DMS79 treated with DMSO at 0.1 percent for 48 hours (cell line): ENCODE measurements around the gene ACSL1.

Source experiments
- DNase-seq: peaks from one replicate; lab custom pipeline; 2025; lab: John Stamatoyannopoulos, UW

The ACSL1 gene, protein sequence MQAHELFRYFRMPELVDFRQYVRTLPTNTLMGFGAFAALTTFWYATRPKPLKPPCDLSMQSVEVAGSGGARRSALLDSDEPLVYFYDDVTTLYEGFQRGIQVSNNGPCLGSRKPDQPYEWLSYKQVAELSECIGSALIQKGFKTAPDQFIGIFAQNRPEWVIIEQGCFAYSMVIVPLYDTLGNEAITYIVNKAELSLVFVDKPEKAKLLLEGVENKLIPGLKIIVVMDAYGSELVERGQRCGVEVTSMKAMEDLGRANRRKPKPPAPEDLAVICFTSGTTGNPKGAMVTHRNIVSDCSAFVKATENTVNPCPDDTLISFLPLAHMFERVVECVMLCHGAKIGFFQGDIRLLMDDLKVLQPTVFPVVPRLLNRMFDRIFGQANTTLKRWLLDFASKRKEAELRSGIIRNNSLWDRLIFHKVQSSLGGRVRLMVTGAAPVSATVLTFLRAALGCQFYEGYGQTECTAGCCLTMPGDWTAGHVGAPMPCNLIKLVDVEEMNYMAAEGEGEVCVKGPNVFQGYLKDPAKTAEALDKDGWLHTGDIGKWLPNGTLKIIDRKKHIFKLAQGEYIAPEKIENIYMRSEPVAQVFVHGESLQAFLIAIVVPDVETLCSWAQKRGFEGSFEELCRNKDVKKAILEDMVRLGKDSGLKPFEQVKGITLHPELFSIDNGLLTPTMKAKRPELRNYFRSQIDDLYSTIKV

DNA sequence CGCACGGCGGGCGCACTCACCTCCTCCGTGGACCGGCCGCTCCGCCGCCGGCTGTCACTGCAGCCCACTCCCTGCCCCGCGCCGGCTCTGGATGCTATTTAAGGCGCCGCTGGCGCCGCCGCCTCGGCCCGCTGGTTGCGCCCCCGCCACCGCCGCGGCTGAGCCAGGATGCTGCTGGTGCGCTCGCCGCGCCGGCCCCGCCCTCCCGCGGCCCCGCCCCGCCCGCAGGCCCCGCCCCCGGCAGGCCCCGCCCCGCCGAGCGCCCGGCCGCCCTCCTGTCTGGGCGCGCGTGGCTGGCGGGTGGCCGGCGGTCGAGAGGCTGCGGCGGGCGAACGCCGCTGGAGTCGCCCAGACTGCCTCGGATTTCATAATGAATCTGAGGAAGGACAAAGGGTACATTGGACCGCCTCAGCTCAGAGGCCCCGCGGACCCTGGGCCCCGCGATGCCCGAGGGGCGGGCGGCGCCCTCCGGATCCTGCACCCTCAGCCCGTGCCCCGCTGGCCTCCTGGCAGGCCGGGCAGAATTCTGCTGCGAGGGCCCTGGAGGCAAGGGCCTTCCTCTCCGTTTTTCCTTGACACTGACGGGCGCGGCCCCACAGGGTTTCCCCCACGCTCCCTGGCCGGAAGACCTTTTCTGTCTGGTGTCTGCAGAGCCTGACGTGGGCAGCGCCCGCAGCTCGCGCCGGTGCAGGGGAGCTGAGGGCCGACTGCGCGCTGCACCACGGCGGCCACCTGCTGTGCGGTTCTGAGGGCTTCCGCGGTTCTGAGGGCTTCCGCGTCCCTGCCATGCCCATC, at the start of gene ACSL1:
Gene ACSL1, minus strand, starts transcription at position 73 of the 795 bp plus-strand sequence. CDS start 22,454 bp downstream, outside the sequence.
- DNase-seq: peak; percentile 13

DNA sequence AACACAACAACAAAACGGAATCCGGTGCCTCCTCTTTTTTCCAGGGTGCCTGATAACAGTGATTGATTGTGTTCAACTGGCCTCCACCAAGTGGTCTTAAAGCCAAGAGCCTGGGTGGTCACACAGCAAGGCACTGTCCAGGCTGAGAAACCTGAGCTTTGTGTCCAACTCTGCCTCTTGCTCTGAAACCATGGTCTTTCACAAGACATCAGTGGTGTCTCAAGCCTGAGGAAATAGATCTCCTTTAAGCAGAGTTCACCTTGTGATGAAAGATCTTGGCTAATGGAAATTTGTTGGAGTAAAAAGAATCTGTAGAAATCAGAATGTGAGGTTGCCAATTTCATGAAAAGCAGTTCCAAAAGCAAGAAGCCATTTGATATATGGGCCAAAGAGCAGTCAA, 47.3 kb upstream of the ACSL1 start:
- no peak for DNase-seq

DNA sequence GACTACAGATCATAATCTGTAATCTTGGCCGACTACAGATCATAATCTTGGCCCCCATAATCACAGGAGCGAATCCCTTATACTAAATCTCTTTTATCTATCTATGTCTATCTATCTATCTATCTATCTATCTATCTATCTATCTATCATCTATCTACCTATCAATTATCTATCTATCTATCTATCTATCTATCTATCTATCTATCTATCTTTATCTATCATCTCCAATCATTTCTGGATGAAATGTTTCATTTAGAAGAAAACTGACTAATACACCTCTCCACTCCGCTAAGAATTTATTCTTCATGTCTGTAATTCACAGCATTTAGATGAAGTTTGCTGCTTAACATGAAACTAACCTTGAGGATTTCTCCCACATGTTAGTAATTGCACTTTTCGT, 45.0 kb upstream of the ACSL1 start:
- DNase-seq: no peak

DNA sequence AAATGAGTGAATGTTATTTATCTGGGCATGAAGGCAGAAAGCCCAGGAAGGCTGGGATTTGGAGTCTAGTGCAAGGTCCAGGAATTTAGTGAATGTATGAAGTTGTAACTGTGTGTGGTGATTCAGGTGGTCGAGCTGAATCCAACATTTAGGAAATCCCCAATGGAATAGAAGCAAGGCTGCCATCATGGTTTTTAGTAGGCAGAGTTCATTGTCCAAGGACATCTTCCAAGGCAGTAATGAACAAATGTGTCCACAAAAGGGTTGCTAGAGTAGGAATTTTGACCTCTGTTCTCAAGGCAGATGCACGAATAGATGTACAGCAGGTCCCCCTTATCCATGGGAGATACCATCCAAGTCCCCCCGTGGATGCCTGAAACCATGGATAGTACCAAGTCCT, 42.9 kb upstream of the ACSL1 start:
- DNase-seq: no peak

DNA sequence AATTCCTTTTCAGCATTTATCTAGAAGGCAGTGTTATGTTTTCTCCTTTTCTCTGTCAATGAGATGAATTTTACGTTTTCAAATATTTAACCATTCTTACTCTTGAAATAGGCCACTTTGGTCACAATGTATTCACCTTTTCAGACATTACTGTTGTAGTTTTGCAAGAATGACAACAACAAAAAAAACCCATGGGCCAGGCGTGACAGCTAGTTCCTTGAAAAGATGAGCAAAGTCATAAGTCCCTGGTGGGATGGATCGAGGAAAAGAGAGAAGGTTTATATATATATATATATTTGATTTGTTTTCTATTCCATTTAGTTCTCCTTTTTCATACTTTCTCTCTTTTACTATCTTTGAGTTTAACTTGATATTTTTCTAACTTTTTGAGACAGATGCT, 38.1 kb upstream of the ACSL1 start:
- DNase-seq: no peak

DNA sequence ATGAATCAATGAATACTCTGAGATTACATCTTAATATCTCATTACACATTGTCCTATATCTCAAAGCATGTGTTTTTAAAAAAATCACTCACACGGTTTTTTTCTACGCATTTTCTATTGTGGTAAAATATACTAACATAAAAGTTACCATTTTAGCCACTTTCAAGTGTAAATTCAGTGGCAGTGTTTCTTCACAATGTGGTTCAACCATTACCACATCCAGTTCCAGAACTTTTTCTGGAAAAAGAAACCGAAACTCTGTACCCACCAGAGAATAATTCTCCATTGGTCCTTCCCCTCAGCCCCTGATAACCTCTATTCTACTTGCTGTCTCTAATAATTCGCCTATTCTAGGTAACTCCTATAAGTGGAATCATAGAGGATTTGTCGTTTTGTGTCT, 35.3 kb upstream of the ACSL1 start:
- no peak for DNase-seq

DNA sequence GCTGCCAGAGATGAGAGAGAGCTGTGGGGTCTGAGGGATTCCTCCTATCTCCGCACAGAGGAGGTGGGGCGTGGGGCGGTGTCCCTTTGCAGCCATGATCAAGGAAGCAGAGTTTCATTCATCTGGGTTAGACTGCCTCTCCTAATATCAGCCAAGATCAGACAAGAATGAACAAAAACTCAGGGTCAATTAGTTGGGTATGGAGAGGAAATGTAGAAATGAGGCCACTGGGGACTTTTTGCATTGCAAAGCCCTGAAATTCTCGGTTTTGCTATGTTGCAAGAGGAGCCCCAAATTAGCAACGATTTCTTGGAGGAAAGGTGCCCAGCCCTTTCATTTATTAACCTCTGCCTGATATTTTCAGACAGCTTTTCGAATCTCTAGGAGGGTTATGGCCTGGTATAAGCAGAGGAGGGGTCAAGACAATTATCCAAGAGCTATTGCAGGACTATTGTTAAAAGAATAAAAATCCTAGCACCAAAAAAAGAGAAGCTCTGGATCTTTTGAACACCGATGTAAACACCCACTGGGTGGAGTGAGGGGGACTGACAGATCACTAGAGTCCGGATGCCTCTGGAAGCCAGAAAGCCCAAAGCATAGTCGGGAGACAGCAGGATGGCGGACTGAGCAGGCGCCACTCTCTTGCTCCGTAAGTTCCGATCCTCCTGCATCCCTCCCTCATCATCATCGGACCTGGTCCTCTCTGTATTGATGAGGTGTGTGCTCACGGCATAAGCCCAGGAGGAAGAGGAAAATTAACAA, 34.4 kb upstream of the ACSL1 start:
- no peak for DNase-seq

DNA sequence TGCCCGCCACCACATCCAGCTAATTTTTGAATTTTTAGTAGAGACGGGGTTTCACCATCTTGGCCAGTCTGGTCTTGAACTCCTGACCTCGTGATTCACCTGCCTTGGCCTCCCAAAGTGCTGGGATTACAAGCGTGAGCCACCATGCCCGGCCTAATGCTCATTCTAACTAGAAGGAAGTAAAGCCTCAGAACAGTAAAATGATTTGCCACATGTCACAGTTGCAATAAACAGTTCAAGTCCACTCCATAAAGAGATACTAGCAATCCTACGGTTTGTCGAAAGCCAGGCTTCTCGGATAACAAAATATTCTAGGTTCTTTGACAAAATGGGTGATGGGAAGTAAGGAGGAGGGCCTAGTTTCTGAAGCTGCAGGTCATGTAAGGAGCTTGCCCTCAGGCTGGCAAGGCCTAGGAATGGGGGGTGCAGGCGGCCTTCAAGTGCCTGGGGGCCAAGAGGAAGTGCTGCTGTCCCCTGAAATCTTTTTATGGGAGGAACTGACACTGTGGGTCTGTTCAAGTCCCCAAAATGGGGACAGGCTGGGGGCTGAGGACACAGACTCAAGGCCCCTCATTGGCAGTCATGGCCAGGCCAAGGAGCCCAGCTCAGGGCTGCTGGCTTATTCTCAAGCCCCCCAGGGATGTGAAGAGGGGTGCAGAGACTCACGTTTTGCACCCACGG, 31.8 kb upstream of the ACSL1 start:
- no peak for DNase-seq

DNA sequence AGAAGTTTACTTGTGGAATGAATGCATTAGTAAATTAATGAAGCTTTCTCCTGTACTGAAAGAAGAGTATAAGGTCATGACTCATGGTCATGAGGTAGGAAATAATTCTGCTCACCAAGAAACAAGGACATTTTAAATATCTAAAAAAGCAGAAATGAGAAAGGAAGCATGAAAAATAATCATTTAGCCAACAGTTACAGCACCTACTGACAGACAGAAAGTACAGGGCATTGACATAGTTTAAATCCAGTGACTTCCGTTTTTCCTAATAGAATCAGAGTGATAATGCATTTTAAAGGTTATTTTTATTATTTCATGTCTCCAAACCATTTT, 30.5 kb upstream of the ACSL1 start:
- DNase-seq: no peak

DNA sequence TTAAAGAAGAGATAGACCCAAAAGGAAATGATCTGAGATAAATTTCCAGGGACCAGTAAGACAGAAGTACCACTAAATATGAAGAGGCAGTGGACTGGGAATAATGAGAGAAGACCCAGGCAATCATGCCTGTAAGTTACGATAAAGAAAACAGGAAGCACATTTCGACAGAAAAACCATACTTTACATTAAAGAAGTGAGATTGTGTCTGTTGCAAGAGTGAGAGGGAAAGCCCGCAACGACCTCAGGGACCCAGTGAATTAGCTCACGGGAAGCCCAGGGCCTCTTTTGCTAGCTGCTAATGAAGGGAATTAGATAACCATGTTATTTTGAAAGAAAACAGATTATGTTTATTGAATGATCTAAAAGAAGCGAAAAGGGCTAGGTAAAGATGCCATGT, 28.9 kb upstream of the ACSL1 start:
- no peak for DNase-seq

DNA sequence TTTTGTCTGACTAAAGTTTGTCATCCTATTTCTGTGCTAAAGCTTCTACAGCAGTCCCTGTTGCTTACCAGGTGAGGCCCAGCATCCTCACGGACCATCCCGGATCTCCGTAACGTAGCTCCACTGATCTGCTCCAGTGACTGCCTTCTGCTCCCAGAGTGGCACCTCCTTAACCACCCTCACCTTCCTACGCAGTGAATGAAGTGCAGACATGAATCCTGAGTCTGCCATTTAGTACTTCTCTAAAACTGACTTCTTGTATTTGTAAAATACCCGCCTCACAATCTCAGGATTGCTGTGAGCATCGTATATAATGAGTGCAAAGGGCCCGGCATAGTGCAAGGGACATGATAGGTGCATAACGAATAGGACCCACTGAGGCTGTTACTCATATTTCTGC, 27.7 kb upstream of the ACSL1 start:
- no peak for DNase-seq

DNA sequence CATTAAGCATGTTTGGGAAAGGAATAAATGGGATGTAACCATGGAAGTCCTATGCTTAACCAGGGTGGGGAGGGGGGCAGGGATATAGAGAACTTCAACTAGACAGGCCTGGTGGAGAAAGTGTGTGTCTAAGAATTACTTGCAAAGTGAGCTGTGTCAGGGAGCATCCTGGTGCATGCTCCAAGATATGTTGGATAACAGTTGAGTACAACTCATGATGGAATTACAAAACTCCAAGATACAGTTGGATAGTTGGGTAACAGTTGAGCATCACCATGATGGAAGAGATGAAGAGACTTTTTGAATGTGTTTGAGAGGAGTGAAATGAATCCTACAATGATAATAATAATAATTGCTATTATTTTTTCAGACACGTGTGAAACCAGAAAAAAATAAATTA, 26.1 kb upstream of the ACSL1 start:
- DNase-seq: no peak

DNA sequence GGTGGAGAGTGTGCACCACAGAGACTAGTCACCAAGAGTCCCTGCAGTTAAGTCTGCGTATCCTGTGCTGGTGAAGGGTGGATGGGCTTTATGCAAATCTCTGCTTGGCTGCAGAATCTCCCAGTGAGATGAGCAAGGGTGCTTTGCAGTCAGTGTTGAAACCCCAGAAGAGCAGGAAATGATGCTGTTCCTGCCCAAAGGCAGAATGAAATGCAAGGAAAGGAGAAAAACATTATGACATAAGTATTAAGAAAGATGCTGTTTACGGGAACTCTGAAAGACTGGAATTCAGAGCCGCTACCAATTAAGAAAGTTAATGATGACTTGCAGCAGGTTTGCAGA, 25.4 kb upstream of the ACSL1 start:
- DNase-seq: no peak

DNA sequence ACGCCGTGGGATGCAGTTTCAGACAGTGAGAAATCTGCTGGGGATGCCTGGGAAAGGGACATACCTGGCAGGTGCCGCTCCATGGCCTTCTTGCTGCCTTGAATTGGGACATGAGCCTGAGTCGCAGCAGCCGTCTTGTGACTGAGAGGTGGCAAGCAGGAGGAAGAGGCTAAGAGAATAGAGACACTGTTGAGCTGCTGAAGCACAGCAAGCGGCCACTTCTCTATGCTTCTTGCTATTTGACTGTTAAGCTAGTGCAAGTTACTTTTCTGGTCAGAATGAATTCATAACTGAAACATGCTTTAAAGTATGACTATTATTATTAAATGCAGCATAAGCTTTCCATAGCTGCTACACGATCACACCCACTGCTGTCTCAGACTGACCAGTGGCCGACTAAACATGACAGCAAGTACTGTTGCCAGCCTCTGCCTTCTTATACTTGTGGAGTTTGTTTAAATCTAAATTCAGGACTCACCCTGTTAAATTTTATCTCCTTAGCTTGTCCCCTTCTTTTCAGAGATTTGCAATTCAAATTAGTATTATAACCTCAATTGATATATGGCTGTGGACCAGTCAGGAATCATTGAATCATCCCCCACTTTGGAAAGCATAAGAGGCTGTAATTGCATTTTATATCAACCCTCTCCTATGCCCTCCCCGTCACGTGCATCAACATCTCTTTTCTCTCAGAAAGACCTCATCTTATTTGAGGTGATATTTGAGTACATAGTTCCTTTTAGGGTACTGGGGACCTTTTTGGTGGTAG, 24.8 kb upstream of the ACSL1 start:
- DNase-seq: no peak

DNA sequence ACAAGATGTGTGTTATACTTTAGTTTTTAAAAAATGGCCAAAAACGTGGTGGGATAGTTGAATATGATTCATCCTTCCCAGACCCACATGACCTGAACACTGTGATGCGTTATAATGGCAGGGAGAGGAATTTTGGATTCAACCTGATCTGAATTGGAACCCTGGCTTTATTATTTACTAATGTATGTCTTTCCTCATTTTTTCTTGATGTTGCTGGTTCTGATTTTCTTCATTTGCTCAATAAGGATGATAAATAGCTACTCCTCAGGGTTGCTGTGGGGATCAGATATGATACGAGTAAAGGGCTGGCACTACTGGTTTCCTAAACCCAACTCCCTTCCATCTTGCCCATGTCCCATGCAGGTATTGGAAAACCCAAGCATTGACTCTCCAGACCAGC, 24.2 kb upstream of the ACSL1 start:
- no peak for DNase-seq

DNA sequence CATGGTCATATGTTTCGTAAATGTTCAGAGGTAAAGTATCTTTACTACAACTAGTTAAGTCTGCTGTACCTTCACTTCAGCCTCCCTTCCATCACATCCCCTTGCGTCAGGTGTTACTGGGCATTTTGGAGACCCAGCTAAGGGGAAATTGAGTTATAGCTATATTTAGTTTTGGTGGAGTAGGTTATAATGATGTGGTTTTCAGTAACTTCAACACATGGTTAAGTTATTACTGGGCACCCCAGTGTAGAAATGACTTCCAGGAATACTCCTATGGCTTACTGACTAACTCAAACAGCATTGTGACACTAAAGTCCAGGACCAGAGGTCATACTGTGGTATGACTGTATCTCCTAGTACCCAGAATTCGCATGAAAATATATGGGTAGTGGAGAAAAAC, 23.4 kb upstream of the ACSL1 start:
- DNase-seq: no peak

DNA sequence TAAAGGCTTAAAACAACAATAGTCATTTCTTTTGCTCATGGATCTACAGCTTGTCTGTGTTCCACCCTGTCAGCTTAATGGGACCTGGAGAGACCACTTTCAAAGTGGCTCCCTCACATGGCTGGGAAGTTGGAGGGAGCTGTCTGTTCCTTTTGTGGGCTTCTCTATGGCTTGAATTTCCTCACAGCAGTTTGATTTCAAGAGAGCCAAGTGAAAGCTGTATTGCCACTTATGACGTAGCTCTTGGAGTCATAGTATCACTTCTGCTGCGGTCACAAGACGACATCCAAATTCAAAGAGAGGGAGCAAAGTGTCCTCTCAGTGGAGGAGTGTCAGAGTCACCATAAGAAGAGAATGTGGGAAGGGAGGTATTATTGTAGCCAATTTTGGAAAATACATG, 22.7 kb upstream of the ACSL1 start:
- DNase-seq: no peak

DNA sequence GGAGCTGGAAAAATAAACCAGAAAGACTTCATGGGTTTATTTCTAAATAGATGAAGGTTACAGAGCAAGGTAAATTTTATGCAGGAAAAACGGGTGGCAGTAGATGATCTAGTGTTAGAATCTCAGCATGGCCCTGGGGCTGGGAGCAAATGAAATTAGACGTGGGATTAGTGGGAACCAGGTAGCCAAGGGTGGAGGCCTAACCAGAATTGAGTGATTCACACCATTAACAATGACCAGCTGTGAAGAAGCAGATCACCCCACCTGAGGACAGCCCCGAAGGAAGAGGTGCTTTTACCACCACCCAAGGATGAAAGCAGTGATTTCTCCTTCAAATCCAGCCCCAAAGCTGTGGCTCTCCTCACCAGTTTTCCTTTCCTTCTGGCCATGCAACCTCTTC, 20.8 kb upstream of the ACSL1 start:
- no peak for DNase-seq

DNA sequence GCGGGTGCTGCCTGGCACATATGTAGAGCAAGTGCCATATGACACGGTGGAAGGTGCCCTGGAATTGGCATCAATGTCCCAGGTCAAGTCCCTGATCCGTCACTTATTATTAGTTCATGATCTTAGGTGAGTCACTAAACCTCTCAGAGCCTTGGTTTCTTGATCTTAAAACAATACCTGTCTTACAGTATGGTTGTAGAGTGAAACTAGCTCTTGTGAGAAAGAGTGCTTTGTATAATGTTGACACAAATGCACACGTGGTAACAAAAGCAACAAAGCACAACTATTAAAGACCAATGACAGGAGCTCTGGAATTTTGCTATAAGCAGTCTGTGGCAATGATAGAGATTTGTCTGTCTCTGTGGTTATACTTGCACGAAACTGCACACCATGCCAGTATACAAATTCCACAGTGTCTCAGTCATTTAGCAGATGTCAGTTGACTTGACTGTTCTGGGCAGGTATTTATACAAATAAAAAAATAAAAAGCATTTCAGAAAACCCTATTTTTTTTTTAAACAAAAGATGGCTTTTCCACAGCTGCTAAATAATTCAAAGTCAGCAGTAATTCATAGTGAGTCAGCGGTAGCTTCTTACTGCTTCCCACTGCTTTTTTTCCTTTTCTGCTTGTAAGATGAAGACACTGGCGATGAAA, 19.7 kb upstream of the ACSL1 start:
- DNase-seq: no peak

DNA sequence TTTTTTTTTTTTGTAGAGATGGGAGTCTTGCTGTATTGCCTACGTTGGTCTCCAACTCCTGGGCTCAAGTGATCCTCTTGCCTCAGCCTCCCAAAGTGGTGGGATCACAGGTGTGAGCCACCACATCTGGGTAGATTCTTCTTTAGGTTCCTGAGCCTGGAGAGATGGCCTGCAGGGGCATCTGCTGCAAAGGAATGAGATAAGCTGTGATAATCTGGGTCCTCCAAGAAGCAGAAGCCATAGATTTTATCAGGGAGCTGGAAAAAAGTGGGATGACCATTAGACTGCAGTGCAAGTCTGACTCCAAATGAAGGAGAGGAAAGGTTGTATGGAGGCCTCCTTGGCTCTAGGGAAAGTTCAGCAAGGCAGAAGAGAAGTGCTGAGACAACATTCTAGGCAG, 19.0 kb upstream of the ACSL1 start:
- no peak for DNase-seq
